ENCODE data around the gene TAF3.

The TAF3 gene

DNA sequence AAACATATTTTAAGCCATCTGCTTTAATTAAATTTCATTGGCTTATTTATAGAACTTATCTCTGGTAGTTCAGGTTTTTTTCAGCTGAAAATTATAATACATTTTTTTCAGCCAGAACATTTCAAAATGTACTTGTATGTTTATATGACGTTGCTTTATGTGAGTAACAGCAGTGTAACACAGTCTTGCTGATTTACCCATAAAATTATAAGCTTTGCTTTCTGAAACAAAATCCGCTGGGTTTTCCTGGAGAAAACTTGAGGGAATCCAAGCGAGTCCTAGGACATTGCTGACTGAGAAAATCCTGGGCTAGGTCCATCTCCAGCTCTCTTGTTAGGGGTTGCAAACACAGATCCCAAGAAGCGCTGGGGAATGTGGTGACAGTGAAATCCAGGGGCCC is 124.0 kb downstream of the TAF3 start:
- Histone ChIP-seq H3K27me3 (ENCODE audit: insufficient read depth, low read length) (no peaks in the 10 kb centered on the region), H3K9me3 (ENCODE audit: insufficient read depth, low read depth, low read length) (no peaks in the 10 kb centered on the region), H2BK120ac (ENCODE audit: insufficient read depth, low read length, poor library complexity) (no peak overlapping the region), H3K9ac (ENCODE audit: low read length) (no peak overlapping the region), H3K27ac (ENCODE audit: low read depth, low read length) (no peak overlapping the region), H2BK12ac (ENCODE audit: low read length) (no peak overlapping the region), H4K12ac (ENCODE audit: low read depth, low read length) (no peak overlapping the region), H3K4me2 (ENCODE audit: low read length) (no peak overlapping the region), H3K18ac (ENCODE audit: low read length) (no peak overlapping the region), H3K36me3 (ENCODE audit: control insufficient read depth in 1 of 2, insufficient read depth in 2 of 2, low read length in 2 of 2) (no peaks in the 10 kb centered on the region), H4K91ac (ENCODE audit: low read depth, low read length) (no peak overlapping the region), H3K4me3 (ENCODE audit: low read depth, low read length) (no peak overlapping the region), H3K14ac (ENCODE audit: low read length) (no peak overlapping the region), H4K8ac (ENCODE audit: low read depth, low read length) (no peak overlapping the region), H2BK5ac (ENCODE audit: low read depth, low read length, poor library complexity) (no peak overlapping the region), H2AK5ac (ENCODE audit: low read length) (no peak overlapping the region), H3K79me1 (ENCODE audit: low read length) (no peaks in the 10 kb centered on the region), H3K79me2 (ENCODE audit: control insufficient read depth, insufficient read depth, low read length, poor library complexity) (no peaks in the 10 kb centered on the region), H2AFZ (ENCODE audit: insufficient read depth, low read length, poor library complexity) (no peak overlapping the region), H3K23ac (ENCODE audit: low read length) (no peak overlapping the region), H3K4me1 (ENCODE audit: control insufficient read depth in 1 of 2, insufficient read depth in 2 of 2, low read length in 2 of 2) (peaks cover 0 to 4% of the 10 kb centered on the region in 2 experiments), H3K4ac (ENCODE audit: low read depth, low read length) (no peak overlapping the region)
- no CpG with 5 or more reads among the region's 4 CpGs for WGBS (ENCODE audit: extremely low coverage, insufficient coverage, insufficient read length)
- DNase-seq, result no peak

DNA sequence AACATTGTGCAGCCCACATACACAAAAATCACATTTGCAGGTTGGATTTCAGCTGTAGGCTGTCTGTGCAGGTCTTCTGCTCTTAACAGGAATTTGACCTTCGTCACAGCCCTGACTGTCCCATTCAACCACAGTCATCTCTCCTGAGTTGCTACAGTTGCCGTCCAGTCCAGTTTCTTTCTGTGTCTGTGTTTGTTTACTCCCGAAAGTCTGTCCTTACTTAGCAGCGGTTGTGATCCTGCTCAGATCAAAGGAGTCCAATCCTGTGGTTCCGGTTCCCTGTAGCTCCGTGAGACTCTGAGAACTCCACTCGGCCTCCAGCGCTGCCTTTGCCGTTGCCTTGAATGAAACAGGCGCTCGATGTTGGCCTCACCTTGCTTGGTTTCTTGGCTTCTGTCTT is 124.6 kb downstream of the TAF3 start:
- Histone ChIP-seq H3K4ac (ENCODE audit: low read depth, low read length) (no peak overlapping the region), H3K79me2 (ENCODE audit: control insufficient read depth, insufficient read depth, low read length, poor library complexity) (no peaks in the 10 kb centered on the region), H2AFZ (ENCODE audit: insufficient read depth, low read length, poor library complexity) (no peak overlapping the region), H3K27me3 (ENCODE audit: insufficient read depth, low read length) (no peaks in the 10 kb centered on the region), H3K9me3 (ENCODE audit: insufficient read depth, low read depth, low read length) (no peaks in the 10 kb centered on the region), H4K12ac (ENCODE audit: low read depth, low read length) (no peak overlapping the region), H2AK5ac (ENCODE audit: low read length) (no peak overlapping the region), H3K9ac (ENCODE audit: low read length) (no peak overlapping the region), H3K4me1 (ENCODE audit: control insufficient read depth in 1 of 2, insufficient read depth in 2 of 2, low read length in 2 of 2) (peaks cover 0 to 4% of the 10 kb centered on the region in 2 experiments), H3K14ac (ENCODE audit: low read length) (no peak overlapping the region), H3K4me3 (ENCODE audit: low read depth, low read length) (no peak overlapping the region), H3K23ac (ENCODE audit: low read length) (no peak overlapping the region), H4K8ac (ENCODE audit: low read depth, low read length) (no peak overlapping the region), H3K27ac (ENCODE audit: low read depth, low read length) (no peak overlapping the region), H3K4me2 (ENCODE audit: low read length) (no peak overlapping the region), H2BK120ac (ENCODE audit: insufficient read depth, low read length, poor library complexity) (no peak overlapping the region), H2BK12ac (ENCODE audit: low read length) (no peak overlapping the region), H3K79me1 (ENCODE audit: low read length) (no peaks in the 10 kb centered on the region), H3K18ac (ENCODE audit: low read length) (no peak overlapping the region), H2BK5ac (ENCODE audit: low read depth, low read length, poor library complexity) (no peak overlapping the region), H4K91ac (ENCODE audit: low read depth, low read length) (no peak overlapping the region), H3K36me3 (ENCODE audit: control insufficient read depth in 1 of 2, insufficient read depth in 2 of 2, low read length in 2 of 2) (no peaks in the 10 kb centered on the region)
- WGBS (ENCODE audit: extremely low coverage, insufficient coverage, insufficient read length), result no CpG with 5 or more reads among the region's 11 CpGs
- DNase-seq, result no peak

DNA sequence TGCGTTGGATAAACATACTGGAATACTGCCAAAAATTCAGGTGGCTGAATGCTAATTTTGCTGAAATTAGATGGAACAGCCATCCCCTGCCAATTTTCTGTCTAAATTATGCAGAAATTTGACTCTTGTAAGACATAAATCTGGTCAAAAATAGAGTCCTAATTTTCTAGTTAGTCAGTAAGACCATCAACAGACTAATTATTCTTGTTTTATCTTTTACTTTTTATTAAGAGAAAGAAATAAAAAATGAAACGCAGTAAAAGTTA is 125.8 kb downstream of the TAF3 start:
- H3K18ac ChIP-seq (ENCODE audit: low read length), result no peak overlapping the region
- H2AFZ ChIP-seq (ENCODE audit: insufficient read depth, low read length, poor library complexity), result no peak overlapping the region
- H2AK5ac ChIP-seq (ENCODE audit: low read length), result no peak overlapping the region
- WGBS (ENCODE audit: extremely low coverage, insufficient coverage, insufficient read length), result no CpG with 5 or more reads among the region's 2 CpGs
- no peak overlapping the region for H3K4me2 ChIP-seq (ENCODE audit: low read length)
- H3K23ac ChIP-seq (ENCODE audit: low read length), result no peak overlapping the region
- no peak overlapping the region for H4K12ac ChIP-seq (ENCODE audit: low read depth, low read length)
- H3K27ac ChIP-seq (ENCODE audit: low read depth, low read length), result no peak overlapping the region
- no peak overlapping the region for H2BK12ac ChIP-seq (ENCODE audit: low read length)
- H3K79me1 ChIP-seq (ENCODE audit: low read length), result no peaks in the 10 kb centered on the region
- H4K91ac ChIP-seq (ENCODE audit: low read depth, low read length), result no peak overlapping the region
- no peak overlapping the region for H2BK120ac ChIP-seq (ENCODE audit: insufficient read depth, low read length, poor library complexity)
- H3K4me3 ChIP-seq (ENCODE audit: low read depth, low read length), result no peak overlapping the region
- no peak overlapping the region for H3K14ac ChIP-seq (ENCODE audit: low read length)
- H3K4me1 ChIP-seq (ENCODE audit: control insufficient read depth in 1 of 2, insufficient read depth in 2 of 2, low read length in 2 of 2), result peaks cover 0 to 4% of the 10 kb centered on the region in 2 experiments
- no peak overlapping the region for H3K9ac ChIP-seq (ENCODE audit: low read length)
- no peaks in the 10 kb centered on the region for H3K9me3 ChIP-seq (ENCODE audit: insufficient read depth, low read depth, low read length)
- DNase-seq, result no peak
- H3K79me2 ChIP-seq (ENCODE audit: control insufficient read depth, insufficient read depth, low read length, poor library complexity), result no peaks in the 10 kb centered on the region
- no peak overlapping the region for H2BK5ac ChIP-seq (ENCODE audit: low read depth, low read length, poor library complexity)
- H3K36me3 ChIP-seq (ENCODE audit: control insufficient read depth in 1 of 2, insufficient read depth in 2 of 2, low read length in 2 of 2), result no peaks in the 10 kb centered on the region
- no peak overlapping the region for H4K8ac ChIP-seq (ENCODE audit: low read depth, low read length)
- no peaks in the 10 kb centered on the region for H3K27me3 ChIP-seq (ENCODE audit: insufficient read depth, low read length)
- H3K4ac ChIP-seq (ENCODE audit: low read depth, low read length), result no peak overlapping the region

DNA sequence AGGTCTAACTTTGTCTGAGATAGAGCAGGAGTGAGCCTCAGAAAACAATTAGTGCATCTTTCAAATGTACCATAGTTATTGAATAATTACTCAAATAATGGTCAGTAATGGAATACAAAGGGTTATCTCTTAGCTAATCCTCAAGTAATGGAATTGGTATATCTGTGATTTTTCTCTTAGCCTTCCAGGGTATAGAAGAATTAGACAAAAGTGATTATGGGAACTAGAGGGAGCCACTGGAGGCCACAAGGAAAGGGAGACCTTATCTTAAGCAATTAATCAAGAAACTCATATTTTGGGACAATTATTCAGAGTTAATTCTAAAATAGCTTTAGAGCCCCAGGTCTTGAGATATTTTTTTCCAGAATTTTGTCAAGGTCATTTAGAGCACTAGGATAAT is 126.2 kb downstream of the TAF3 start:
- peaks cover 0 to 4% of the 10 kb centered on the region in 2 experiments for H3K4me1 ChIP-seq (ENCODE audit: control insufficient read depth in 1 of 2, insufficient read depth in 2 of 2, low read length in 2 of 2)
- H2AFZ ChIP-seq (ENCODE audit: insufficient read depth, low read length, poor library complexity), result no peak overlapping the region
- H3K9me3 ChIP-seq (ENCODE audit: insufficient read depth, low read depth, low read length), result no peaks in the 10 kb centered on the region
- H2BK120ac ChIP-seq (ENCODE audit: insufficient read depth, low read length, poor library complexity), result no peak overlapping the region
- no peaks in the 10 kb centered on the region for H3K27me3 ChIP-seq (ENCODE audit: insufficient read depth, low read length)
- H3K4ac ChIP-seq (ENCODE audit: low read depth, low read length), result no peak overlapping the region
- no peak overlapping the region for H3K4me3 ChIP-seq (ENCODE audit: low read depth, low read length)
- no peak overlapping the region for H2BK5ac ChIP-seq (ENCODE audit: low read depth, low read length, poor library complexity)
- H4K91ac ChIP-seq (ENCODE audit: low read depth, low read length), result no peak overlapping the region
- no peak overlapping the region for H3K23ac ChIP-seq (ENCODE audit: low read length)
- no peak overlapping the region for H4K8ac ChIP-seq (ENCODE audit: low read depth, low read length)
- H3K9ac ChIP-seq (ENCODE audit: low read length), result no peak overlapping the region
- no peak overlapping the region for H3K27ac ChIP-seq (ENCODE audit: low read depth, low read length)
- H3K79me2 ChIP-seq (ENCODE audit: control insufficient read depth, insufficient read depth, low read length, poor library complexity), result no peaks in the 10 kb centered on the region
- H3K18ac ChIP-seq (ENCODE audit: low read length), result no peak overlapping the region
- no peak overlapping the region for H3K4me2 ChIP-seq (ENCODE audit: low read length)
- H3K14ac ChIP-seq (ENCODE audit: low read length), result no peak overlapping the region
- no peak overlapping the region for H4K12ac ChIP-seq (ENCODE audit: low read depth, low read length)
- H2AK5ac ChIP-seq (ENCODE audit: low read length), result no peak overlapping the region
- DNase-seq, result no peak
- no peaks in the 10 kb centered on the region for H3K79me1 ChIP-seq (ENCODE audit: low read length)
- H2BK12ac ChIP-seq (ENCODE audit: low read length), result no peak overlapping the region
- no peaks in the 10 kb centered on the region for H3K36me3 ChIP-seq (ENCODE audit: control insufficient read depth in 1 of 2, insufficient read depth in 2 of 2, low read length in 2 of 2)

DNA sequence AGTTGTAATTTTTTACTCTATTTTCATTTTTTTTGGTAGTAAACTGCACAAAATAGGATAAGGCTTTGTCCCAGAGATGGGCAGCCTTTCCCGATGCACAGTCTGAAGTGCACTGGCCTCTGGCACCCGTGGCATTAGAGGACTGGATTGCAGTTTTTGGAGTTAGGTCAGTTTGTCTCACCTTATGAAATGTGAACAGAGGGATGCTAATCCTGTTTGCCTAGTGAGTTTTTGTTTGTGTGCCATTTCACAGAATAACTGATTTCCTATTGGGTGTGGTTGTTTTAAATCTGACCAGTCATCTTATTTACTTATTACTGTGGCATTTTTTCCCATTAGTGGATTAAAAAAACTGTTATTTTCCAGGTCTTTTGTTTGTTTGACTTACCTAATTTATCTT is 126.7 kb downstream of the TAF3 start:
- no CpG with 5 or more reads among the region's 2 CpGs for WGBS (ENCODE audit: extremely low coverage, insufficient coverage, insufficient read length)
- Histone ChIP-seq H2AK5ac (ENCODE audit: low read length) (no peak overlapping the region), H2BK120ac (ENCODE audit: insufficient read depth, low read length, poor library complexity) (no peak overlapping the region), H3K4me1 (ENCODE audit: control insufficient read depth in 1 of 2, insufficient read depth in 2 of 2, low read length in 2 of 2) (peaks cover 0 to 4% of the 10 kb centered on the region in 2 experiments), H3K9me3 (ENCODE audit: insufficient read depth, low read depth, low read length) (no peaks in the 10 kb centered on the region), H4K91ac (ENCODE audit: low read depth, low read length) (no peak overlapping the region), H3K18ac (ENCODE audit: low read length) (no peak overlapping the region), H3K4ac (ENCODE audit: low read depth, low read length) (no peak overlapping the region), H3K79me2 (ENCODE audit: control insufficient read depth, insufficient read depth, low read length, poor library complexity) (no peaks in the 10 kb centered on the region), H3K4me2 (ENCODE audit: low read length) (no peak overlapping the region), H3K23ac (ENCODE audit: low read length) (no peak overlapping the region), H2AFZ (ENCODE audit: insufficient read depth, low read length, poor library complexity) (no peak overlapping the region), H3K27ac (ENCODE audit: low read depth, low read length) (no peak overlapping the region), H4K8ac (ENCODE audit: low read depth, low read length) (no peak overlapping the region), H3K79me1 (ENCODE audit: low read length) (no peaks in the 10 kb centered on the region), H4K12ac (ENCODE audit: low read depth, low read length) (no peak overlapping the region), H2BK5ac (ENCODE audit: low read depth, low read length, poor library complexity) (no peak overlapping the region), H3K27me3 (ENCODE audit: insufficient read depth, low read length) (no peaks in the 10 kb centered on the region), H3K14ac (ENCODE audit: low read length) (no peak overlapping the region), H2BK12ac (ENCODE audit: low read length) (no peak overlapping the region), H3K4me3 (ENCODE audit: low read depth, low read length) (no peak overlapping the region), H3K36me3 (ENCODE audit: control insufficient read depth in 1 of 2, insufficient read depth in 2 of 2, low read length in 2 of 2) (no peaks in the 10 kb centered on the region), H3K9ac (ENCODE audit: low read length) (no peak overlapping the region)
- no peak for DNase-seq
